Stimulated activated CD4-positive, alpha-beta T cell treated with anti-CD3 and anti-CD28 coated beads, Interleukin-12 subunit alpha, Interleukin-12 subunit beta, amount 100 ng/mL, for 24 hours (primary cell): ENCODE measurements around the gene TMPRSS6.

ENCODE experiments used
- DNase-seq, 2 experiments: peaks; one replicate each; pipeline ENCODE4 v3.0.0-alpha.2; 2020; ENCODE audit warnings: low read depth in 2 of 2

Gene TMPRSS6

GRCh38 chr22:37117092-37117491 lies 7.6 kb upstream of the TMPRSS6 start:
- no peak for DNase-seq

- no peak for DNase-seq
These were observed 5.5 kb upstream of the TMPRSS6 start for GRCh38 chr22:37115032-37115431.

GRCh38 chr22:37113757-37114156 lies 4.2 kb upstream of the TMPRSS6 start:
- no peak for DNase-seq

GRCh38 chr22:37112084-37112728 lies 2.7 kb upstream of the TMPRSS6 start:
- DNase-seq, result no peak

- DNase-seq, result no peak
These were observed 1.7 kb upstream of the TMPRSS6 start for GRCh38 chr22:37111156-37111717.

GRCh38 chr22:37107816-37108621 lies 1.5 kb downstream of the TMPRSS6 start:
- no peak for DNase-seq

GRCh38 chr22:37105990-37106389 lies 3.5 kb downstream of the TMPRSS6 start:
- no peak for DNase-seq

GRCh38 chr22:37105154-37105553 lies 4.4 kb downstream of the TMPRSS6 start:
- no peak for DNase-seq

GRCh38 chr22:37103656-37104452 lies 5.7 kb downstream of the TMPRSS6 start:
- DNase-seq, result no peak

GRCh38 chr22:37103151-37103550 lies 6.4 kb downstream of the TMPRSS6 start:
- DNase-seq, result no peak

GRCh38 chr22:37101311-37102066 lies 8.0 kb downstream of the TMPRSS6 start:
- no peak for DNase-seq

- DNase-seq, result no peak
These were observed 8.9 kb downstream of the TMPRSS6 start for GRCh38 chr22:37100589-37101127.

- no peak for DNase-seq
These were observed 10.4 kb downstream of the TMPRSS6 start for GRCh38 chr22:37098976-37099591.

- DNase-seq, result no peak
These were observed 12.2 kb downstream of the TMPRSS6 start for GRCh38 chr22:37097346-37097745.

GRCh38 chr22:37095113-37095512 lies 14.4 kb downstream of the TMPRSS6 start:
- peak; percentile 54 to 73 for DNase-seq

GRCh38 chr22:37094239-37094638 lies 15.3 kb downstream of the TMPRSS6 start:
- DNase-seq, result no peak

GRCh38 chr22:37092997-37093396 lies 16.5 kb downstream of the TMPRSS6 start:
- no peak for DNase-seq

GRCh38 chr22:37091994-37092393 lies 17.5 kb downstream of the TMPRSS6 start:
- DNase-seq, result no peak

GRCh38 chr22:37090920-37091695 lies 18.4 kb downstream of the TMPRSS6 start:
- DNase-seq, result no peak

- no peak for DNase-seq
These were observed 20.1 kb downstream of the TMPRSS6 start for GRCh38 chr22:37089434-37089833.
